ENCODE results near the gene DSCAML1.
"Not testable (repeated sequence)": the region's sequence is repeated elsewhere in the genome, so short reads cannot be mapped to it uniquely, and the experiment has no call there.

DSCAML1 gene

DNA sequence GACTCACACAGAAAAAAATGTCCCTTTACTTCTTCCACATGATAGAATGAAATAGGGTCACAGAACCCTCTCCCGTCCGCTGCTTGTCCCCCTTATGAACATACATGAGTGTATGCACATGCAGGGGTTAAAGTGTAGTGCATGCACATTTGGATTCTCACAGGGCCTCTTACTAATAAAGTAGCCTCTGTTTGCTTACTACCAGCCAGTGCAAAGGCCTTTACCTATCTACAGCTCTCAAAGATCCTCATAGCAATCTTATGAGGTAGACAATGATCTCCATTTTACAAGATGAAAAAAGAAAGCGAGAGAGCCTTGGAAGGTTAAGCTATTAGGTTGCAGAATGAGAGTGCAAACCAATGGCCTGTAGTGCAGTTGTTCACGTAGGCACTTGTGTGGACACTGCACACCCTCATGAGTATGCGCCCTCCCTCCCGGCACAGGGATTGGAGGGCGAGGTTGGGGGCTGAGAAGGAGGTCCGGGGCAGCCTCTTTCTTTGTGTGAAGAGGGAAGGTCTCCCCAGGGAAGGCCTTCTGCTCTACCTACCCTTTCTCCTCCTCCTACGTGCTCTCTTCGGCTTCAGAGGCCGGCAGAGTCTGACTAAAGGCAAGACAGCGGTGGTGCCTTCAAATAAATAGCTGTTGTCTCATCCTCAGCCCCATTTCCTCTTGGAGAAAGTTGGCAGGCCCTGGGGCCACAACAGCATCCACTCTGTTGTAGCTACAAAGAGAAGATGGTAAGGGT lies 378.1 kb downstream of the DSCAML1 start:
- DNase-seq, result no peak

DNA sequence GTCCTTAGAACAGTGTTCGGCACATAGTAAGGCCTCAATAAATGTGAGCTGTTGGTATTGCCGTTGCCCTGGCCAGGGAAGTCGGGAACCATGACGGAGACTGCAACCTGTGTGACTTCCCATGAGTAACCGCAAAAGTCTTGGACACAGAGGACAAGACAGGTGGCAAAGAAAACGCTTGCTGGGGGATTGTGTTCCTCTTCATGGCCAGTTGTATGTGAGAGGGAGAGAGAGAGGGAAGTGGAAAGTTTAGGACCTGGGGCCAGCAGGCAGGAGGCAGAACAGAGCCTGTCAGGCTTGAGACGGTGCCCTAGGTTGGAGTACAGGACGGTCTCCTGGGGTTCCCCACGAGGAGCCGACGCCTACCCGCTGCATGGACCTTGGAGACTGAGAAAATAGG lies 379.2 kb downstream of the DSCAML1 start:
- no peak for DNase-seq

DNA sequence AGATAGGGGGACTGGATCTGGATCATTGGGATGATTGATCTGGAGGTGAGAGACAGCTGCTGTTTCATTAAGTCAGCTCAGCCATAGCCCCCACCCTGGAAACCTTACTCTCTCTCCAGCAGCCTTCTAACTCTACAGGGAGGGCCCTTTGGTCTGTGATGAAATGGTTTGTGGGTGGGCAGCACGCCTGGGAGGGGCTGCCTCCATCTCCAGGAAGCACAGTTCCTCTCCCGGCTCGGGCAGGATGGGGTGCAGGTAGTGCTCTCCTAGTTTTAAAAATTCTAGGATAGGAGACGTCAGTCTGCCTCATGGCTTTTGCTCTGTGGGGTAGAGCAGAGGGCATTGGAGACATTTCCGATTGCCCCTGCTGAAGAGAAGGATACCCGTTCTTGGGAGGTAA lies 379.7 kb downstream of the DSCAML1 start:
- no peak for DNase-seq

DNA sequence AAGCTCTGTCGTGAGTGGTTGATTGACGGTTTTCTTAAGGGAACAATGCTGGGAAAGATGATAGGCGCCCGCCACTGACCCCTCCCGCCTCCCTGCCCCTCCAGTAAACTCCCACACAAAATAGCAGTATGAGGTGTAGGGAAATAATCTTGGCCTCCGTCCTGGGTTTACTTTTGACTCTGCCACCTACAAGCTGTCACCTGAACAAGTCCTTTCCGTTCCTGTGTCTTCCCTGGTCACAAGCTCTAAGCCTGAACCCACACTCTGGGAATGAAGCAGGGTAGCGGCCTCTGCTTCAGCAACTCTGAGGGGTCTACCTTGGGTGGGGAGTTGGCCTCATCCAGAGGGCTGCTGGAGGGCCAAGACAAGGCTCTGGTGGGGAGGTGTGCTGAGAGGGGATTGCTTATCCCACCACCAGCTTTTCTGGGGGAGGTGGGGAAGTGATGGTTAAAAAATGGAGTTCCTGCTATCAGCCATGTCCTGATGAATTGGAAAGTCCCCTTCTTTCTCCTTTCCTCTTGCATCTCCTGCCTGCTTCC lies 381.6 kb downstream of the DSCAML1 start:
- no peak for DNase-seq

GRCh38 chr11:117414724-117415123 lies 382.3 kb downstream of the DSCAML1 start:
- no peak for DNase-seq

- no peak for DNase-seq
Observed at GRCh38 chr11:117413616-117414015, 383.4 kb downstream of the DSCAML1 start.

DNA sequence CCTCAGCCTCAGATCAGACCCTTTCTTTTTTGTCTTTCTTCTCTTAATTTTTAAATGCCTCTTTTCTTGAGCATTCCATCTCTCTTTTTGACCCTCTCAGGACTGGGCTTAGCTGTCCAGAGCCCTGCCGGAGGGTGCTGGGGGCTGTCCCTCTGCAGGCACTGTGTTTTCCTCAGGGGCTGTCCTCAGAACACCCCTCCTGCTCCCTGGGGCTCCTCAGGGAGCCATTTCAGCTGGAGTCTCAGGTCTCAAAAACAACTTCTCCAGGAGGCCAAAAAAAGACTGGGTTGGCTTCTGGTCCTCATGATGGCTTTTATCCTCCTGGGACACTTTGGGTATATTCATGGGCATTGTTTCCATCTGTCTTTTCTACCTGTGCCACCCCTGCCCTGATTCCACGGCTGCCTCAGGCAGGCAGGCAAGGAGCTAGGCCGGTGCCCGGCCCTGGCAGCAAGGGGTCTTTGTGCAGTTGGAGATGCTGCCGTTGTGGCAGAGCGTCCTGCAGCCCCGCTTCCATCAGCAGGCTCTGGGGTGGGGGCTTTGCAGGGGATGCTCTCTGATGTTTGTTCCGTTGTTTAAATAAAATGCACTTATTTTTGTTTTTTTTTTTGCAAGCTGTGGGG lies 384.3 kb downstream of the DSCAML1 start:
- DNase-seq, result no peak

DNA sequence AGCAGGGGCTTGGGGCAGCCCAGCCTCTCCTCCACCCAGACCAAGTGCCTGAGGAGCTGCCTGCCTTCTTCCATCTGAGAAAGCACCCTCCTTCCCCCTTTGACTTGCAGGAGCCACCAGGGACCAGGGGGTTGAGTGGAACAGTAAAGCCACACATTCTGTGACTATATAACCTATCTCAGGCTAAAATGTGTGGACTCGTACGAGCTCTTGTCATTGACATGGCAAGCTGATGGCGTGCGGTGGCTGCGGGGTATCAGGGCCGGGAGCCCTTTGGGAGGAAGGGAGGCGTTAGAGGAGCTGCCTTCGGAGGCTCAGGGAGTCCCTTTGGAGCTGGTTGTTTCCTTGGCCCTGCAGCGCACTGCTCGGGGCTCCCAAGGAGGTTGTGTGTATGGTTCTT lies 384.8 kb downstream of the DSCAML1 start:
- no peak for DNase-seq

DNA sequence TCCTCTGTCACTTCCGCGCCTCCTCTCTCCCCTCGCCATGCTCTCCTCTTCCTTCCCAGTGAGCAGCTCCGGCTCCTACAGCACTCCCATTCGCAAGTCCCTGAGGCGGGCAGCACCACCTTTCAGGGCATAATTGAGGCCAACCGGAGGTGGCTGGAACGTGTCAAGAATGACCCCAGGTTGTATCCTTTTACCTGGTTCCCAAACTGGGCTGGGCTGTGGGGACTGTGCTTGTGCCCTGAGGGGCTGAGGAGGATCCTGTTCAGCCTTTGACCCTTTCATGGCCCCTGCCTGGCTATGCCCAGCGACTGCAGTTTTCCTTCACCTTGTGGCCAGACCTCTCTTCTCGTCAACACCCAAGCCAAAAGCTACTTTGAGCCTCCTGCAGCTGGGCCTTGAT lies 385.3 kb downstream of the DSCAML1 start:
- DNase-seq, result no peak

DNA sequence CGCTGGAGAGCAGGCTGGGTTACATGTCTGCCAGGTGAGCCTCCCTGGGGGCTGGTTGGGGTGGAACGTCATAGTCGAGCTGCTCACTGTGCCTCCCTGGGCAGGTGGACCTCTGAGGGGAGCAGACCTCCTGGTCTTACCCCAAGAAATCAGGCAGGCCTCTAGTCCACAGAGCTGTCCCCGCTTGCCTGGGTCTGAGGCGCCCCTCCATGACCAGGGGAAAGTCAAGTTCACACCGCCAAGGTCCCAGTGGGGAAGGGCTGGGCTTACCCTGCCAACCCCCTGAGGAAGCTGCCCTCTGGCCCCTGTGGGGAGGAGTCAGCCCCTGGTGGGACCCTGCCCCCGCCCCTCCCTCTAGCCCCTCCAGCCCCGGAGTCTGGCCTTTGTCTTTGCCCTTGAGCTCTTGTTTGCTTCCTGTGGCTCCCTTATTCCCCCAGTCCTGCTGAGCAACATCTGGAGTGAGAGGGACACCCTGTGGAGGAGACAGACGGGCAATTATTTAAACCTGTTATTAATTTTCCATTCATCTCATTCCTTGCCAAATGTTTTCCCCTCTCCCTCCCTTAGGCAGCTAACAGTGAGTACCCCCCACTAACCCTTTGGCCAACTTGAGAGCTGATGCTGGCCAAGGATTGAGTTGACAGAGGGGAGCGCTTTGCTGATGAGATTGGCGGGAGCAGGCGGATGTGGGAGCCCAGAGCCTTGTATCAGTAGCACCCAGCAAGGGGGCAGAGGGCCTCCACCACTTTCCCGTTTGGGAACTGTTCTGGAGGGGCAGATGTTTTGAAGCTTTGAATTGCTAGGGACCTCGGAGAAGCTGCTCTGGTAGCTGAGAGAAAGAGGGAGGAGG lies 385.9 kb downstream of the DSCAML1 start:
- DNase-seq, result no peak

DNA sequence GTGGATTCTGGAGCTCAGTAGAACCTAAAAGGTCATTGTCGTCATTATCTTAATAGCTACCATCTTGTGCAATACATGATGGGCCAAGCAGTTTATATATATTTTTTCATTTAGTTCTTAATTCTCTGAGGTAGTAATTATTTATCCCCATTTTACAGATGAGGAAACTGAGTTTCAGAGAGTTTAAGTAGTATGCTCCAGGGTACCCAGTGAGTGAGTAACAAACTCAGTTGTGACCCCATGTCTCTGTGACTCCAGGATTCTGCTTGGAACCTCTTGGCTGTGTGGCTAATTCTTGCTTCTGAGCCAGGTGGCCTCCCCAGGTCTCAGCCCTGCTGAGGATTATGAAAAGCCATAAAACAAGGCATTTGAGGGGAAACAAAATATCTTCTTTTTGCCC lies 386.8 kb downstream of the DSCAML1 start:
- DNase-seq, result no peak

DNA sequence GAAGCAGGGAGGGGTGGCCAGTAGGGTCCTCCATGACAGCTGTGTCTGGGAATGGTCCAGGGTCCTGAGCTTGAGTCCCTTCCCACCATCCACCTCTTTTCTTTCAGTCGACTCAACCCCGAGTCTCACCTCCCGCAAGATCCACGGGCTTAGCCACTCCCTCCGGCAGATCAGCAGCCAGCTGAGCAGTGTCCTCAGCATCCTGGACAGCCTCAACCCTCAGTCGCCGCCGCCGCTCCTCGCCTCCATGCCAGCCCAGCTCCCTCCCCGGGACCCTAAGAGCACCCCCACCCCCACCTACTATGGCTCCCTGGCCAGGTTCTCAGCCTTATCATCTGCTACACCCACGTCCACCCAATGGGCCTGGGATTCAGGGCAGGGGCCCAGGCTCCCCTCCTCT lies 387.5 kb downstream of the DSCAML1 start:
- no peak for DNase-seq

GRCh38 chr11:117408356-117408755 lies 388.7 kb downstream of the DSCAML1 start:
- DNase-seq, result no peak

DNA sequence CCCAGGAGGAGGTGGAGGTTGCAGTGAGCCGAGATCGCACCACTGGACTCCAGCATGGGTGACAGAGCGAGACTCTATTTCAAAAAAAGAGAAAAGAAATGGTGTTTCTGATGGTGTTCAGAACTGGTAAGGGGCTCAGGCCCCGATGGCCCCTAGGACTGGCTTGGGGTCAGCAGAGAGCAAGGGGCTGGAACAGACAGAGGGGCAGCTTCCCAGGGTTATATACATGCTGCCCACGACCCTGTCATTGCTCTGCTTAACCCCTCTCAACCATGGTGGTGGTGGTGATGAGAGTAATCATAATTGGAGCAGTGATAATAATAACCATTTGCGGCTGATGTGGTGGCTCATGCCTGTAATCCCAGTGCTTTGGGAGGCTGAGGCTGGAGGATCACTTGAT lies 390.0 kb downstream of the DSCAML1 start:
- DNase-seq, result no peak

DNA sequence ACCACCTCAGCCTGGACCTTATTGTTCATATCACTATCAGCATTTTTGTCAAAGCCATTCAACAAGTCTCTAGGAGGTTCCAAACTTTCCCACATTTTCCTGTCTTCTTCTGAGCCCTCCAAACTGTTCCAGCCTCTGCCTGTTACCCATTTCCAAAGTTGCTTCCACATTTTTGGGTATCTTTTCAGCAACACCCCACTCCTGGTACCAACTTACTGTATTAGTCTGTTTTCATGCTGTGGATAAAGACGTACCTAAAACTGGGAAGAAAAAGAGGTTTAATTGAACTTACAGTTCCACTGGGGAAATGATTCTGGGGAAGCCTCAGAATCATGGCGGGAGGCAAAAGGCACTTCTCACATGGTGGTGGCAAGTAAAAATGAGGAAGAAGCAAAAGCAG lies 391.1 kb downstream of the DSCAML1 start:
- DNase-seq, result not testable (repeated sequence)

GRCh38 chr11:117399100-117399840 lies 397.7 kb downstream of the DSCAML1 start:
- DNase-seq, result not testable (repeated sequence)

DNA sequence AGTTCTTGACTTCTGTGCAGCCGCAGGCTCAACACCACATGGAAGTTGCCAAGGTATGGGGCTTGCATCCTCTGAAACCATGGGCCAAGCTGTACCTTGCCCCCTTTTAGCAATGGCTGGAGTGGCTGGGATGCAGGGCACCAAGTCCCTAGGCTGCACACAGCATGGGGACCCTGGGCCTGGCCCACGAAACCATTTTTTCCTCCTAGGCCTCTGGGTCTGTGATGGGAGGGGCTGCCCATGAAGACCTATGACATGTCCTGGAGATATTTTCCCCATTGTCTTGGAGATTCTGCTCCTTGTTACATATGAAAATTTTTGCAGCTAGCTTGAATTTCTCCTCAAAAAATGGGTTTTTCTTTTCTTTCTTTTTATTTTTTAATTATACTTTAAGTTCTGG lies 398.4 kb downstream of the DSCAML1 start:
- DNase-seq, result not testable (repeated sequence)

- no peak for DNase-seq
Observed at GRCh38 chr11:117396970-117397369, 400.0 kb downstream of the DSCAML1 start.

DNA sequence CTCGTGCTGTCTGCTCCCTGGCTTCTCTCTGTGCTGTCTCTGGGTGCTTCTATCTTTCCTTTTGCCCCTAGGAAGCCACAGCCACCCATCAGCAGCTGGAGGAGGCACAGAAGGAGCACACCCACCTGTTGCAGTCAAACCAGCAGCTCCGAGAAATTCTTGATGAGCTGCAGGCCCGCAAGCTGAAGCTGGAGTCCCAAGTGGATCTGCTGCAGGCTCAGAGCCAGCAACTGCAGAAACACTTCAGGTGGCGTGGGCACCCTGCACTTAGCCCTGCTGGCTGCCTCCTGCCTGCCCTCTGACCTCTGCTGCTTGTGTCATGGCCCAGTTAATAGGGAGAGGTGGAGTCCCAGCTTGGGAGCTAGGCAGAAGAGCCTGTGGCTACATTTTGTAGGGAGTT lies 401.5 kb downstream of the DSCAML1 start:
- no peak for DNase-seq

GRCh38 chr11:117394221-117394925 lies 402.6 kb downstream of the DSCAML1 start:
- no peak for DNase-seq

GRCh38 chr11:117392979-117393378 lies 404.0 kb downstream of the DSCAML1 start:
- no peak for DNase-seq

DNA sequence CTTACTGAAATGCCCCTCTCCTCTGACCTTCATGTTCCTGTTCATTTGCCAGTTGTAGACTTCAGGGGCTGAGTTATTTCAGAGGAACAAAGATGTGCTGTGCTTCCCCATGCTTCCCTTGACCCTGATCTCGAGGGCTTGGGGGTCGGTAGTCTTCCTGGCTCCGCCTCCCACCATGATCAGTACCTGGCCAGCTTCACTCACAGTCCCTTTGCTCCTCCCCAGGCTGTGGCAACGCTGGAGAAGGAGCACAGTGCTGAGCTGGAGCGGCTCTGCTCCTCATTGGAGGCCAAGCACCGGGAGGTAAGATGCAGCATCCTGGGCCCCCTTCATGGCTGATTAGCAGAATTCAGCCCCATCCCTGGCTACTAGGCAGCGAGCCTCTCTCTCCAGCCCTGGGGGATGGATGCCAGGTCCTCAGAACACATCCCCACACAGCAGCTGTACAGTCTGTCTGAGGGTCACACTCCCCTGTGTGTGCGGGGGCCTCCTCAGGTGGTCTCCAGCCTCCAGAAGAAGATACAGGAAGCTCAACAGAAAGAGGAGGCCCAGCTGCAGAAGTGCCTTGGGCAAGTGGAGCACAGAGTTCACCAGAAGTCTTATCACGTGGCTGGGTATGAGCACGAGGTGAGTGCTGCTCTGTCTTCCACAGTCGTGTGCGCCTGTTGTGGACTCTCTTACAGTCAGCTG lies 404.9 kb downstream of the DSCAML1 start:
- DNase-seq, result no peak
